H1 (cell line): ENCODE measurements around the gene CADPS. TPM values are rescaled to one million over a fixed set of nuclear protein-coding genes. Genes with fewer than 3 reads are reported as not detected.

Experiments
- CTCF ChIA-PET: fragments of 300-600 bp; sonication (Branson Sonifier 250); formaldehyde crosslinking; loops from one replicate; lab custom pipeline; 2021; ENCODE audit not compliant: partially characterized antibody; lab: Charles Lee
- POLR2A ChIA-PET: fragments of 300-600 bp; sonication (Branson Sonifier 250); formaldehyde crosslinking; loops from one replicate; lab custom pipeline; 2021; ENCODE audit warnings: inconsistent platforms; ENCODE audit not compliant: partially characterized antibody; lab: Charles Lee
- DNase-seq, 2 experiments: peaks; one replicate each; pipeline versions ENCODE4 v3.0.0 to v3.0.0-alpha.2; 2010 to 2022; ENCODE audit warnings: low spot score in 2 of 2, low read depth in 1 of 2, mixed read lengths in 1 of 2
- FAIRE-seq: peaks from 2 replicates; lab custom pipeline; 2011; peaks lifted over from hg19 to GRCh38; lab: Jason Lieb, UNC
- H2AFZ ChIP-seq: 2 replicates; pipeline ENCODE4 v1.8.1; 2012; ENCODE audit warnings: low read length, inconsistent platforms
- H2AK5ac ChIP-seq: 2 replicates; pipeline ENCODE4 v1.6.1; 2013; ENCODE audit warnings: low read depth, low read length
- H2BK120ac ChIP-seq: replicated peaks from 2 replicates; pipeline ENCODE3; 2013; ENCODE audit warnings: low read depth, low read length, inconsistent platforms
- H2BK12ac ChIP-seq: 2 replicates; pipeline ENCODE4 v1.6.1; 2013; ENCODE audit warnings: low read depth, low read length
- H2BK15ac ChIP-seq: 2 replicates; pipeline ENCODE4 v1.6.1; 2013; ENCODE audit warnings: low read length
- H2BK20ac ChIP-seq: 2 replicates; pipeline ENCODE4 v1.6.1; 2013; ENCODE audit warnings: low read length
- H2BK5ac ChIP-seq: 2 replicates; pipeline ENCODE4 v1.6.1; 2013; ENCODE audit warnings: low read depth, low read length
- H3K14ac ChIP-seq: 2 replicates; pipeline ENCODE4 v1.6.1; 2013; ENCODE audit warnings: inconsistent platforms; ENCODE audit not compliant: insufficient read length
- H3K18ac ChIP-seq: 2 replicates; pipeline ENCODE4 v1.6.1; 2013; ENCODE audit warnings: low read length; ENCODE audit errors: extremely low read depth
- H3K23ac ChIP-seq: 2 replicates; pipeline ENCODE4 v1.6.1; 2013; ENCODE audit warnings: inconsistent platforms; ENCODE audit not compliant: insufficient read length
- H3K23me2 ChIP-seq: 2 replicates; pipeline ENCODE4 v1.6.1; 2013; ENCODE audit warnings: low read depth, low read length
- H3K27ac ChIP-seq: 2 replicates; pipeline ENCODE4 v1.6.1; 2011; ENCODE audit warnings: low read depth, low read length, inconsistent platforms
- H3K27me3 ChIP-seq, 4 experiments: replicated peaks in 1 of 4; 1 replicate in 1 of 4; 2 replicates in 3 of 4; pipeline versions ENCODE4 v1.6.1 to v1.8.1; 2011 to 2013; ENCODE audit warnings: low read length in 3 of 4, mild to moderate bottlenecking in 3 of 4, inconsistent platforms in 2 of 4, mixed read lengths in 2 of 4, moderate library complexity in 1 of 4; ENCODE audit not compliant: control insufficient read depth in 3 of 4, insufficient read depth in 3 of 4; ENCODE audit errors: extremely low read depth in 1 of 4
- H3K36me3 ChIP-seq, 4 experiments: 2 replicates each; pipeline versions ENCODE4 v1.6.1 to v1.8.1; 2011 to 2013; ENCODE audit warnings: mild to moderate bottlenecking in 4 of 4, low read length in 3 of 4, moderate library complexity in 2 of 4, control low read depth in 1 of 4, inconsistent platforms in 1 of 4; ENCODE audit not compliant: insufficient read depth in 4 of 4, control insufficient read depth in 2 of 4
- H3K4ac ChIP-seq: replicated peaks from 2 replicates; pipeline ENCODE3; 2013; ENCODE audit warnings: low read length, low read depth, mixed read lengths, inconsistent platforms; ENCODE audit not compliant: insufficient read length
- H3K4me1 ChIP-seq, 4 experiments: replicated peaks in 1 of 4; 1 replicate in 1 of 4; 2 replicates in 3 of 4; pipeline versions ENCODE4 v1.6.1 to v1.8.1; 2011 to 2013; ENCODE audit warnings: low read length in 3 of 4, inconsistent platforms in 2 of 4, mixed read lengths in 1 of 4; ENCODE audit not compliant: insufficient read depth in 4 of 4, control insufficient read depth in 3 of 4
- H3K4me2 ChIP-seq, 2 experiments: 2 replicates each; pipeline versions ENCODE4 v1.6.1 to v1.8.1; 2011 to 2013; ENCODE audit warnings: low read depth in 2 of 2, low read length in 2 of 2, control low read depth in 1 of 2, inconsistent platforms in 1 of 2, mild to moderate bottlenecking in 1 of 2; ENCODE audit not compliant: insufficient read depth in 1 of 2
- H3K4me3 ChIP-seq, 4 experiments: fragments of 200-600, 300-600 bp in 1 of 4; sonication (generic), shearing (Covaris generic), sonication (Bioruptor Twin) in 1 of 4; 2 replicates each; pipeline versions ENCODE4 v1.5.1 to v1.8.1; 2011 to 2016; ENCODE audit warnings: low read length in 4 of 4, low read depth in 3 of 4, control low read depth in 2 of 4, inconsistent platforms in 2 of 4, mild to moderate bottlenecking in 2 of 4, mixed read lengths in 1 of 4, moderate library complexity in 1 of 4; ENCODE audit not compliant: insufficient read depth in 2 of 4; ENCODE audit errors: extremely low read depth in 1 of 4
- H3K56ac ChIP-seq: replicated peaks from 2 replicates; pipeline ENCODE3; 2013; ENCODE audit warnings: low read depth, mild to moderate bottlenecking, mixed read lengths, low read length, inconsistent platforms; ENCODE audit not compliant: insufficient read length
- H3K79me1 ChIP-seq: 2 replicates; pipeline ENCODE4 v1.6.1; 2013; ENCODE audit warnings: low read depth, low read length, control low read depth
- H3K79me2 ChIP-seq, 2 experiments: 2 replicates each; pipeline versions ENCODE4 v1.6.1 to v1.8.1; 2012 to 2013; ENCODE audit warnings: low read length in 2 of 2, mild to moderate bottlenecking in 2 of 2, inconsistent platforms in 1 of 2; ENCODE audit not compliant: insufficient read depth in 2 of 2, control insufficient read depth in 1 of 2
- H3K9ac ChIP-seq, 4 experiments: replicated peaks in 1 of 4; 1 replicate in 1 of 4; 2 replicates in 3 of 4; pipeline versions ENCODE4 v1.6.1 to v1.8.1; 2011 to 2013; ENCODE audit warnings: low read depth in 3 of 4, low read length in 3 of 4, control low read depth in 2 of 4, mild to moderate bottlenecking in 2 of 4, moderate library complexity in 2 of 4, inconsistent platforms in 1 of 4; ENCODE audit errors: extremely low read depth in 1 of 4
- H3K9me3 ChIP-seq, 2 experiments: 2 replicates each; pipeline versions ENCODE4 v1.6.1 to v1.8.1; 2012 to 2013; ENCODE audit warnings: mild to moderate bottlenecking in 2 of 2, moderate library complexity in 2 of 2, control low read depth in 1 of 2, inconsistent platforms in 1 of 2, low read depth in 1 of 2, low read length in 1 of 2, mixed read lengths in 1 of 2; ENCODE audit not compliant: insufficient read depth in 2 of 2
- H4K20me1 ChIP-seq, 2 experiments: replicated peaks in 1 of 2; 2 replicates each; pipeline versions ENCODE3 to v1.8.1; 2011 to 2013; ENCODE audit warnings: inconsistent platforms in 2 of 2, low read length in 2 of 2, mild to moderate bottlenecking in 1 of 2; ENCODE audit not compliant: insufficient read depth in 2 of 2, control insufficient read depth in 1 of 2
- H4K5ac ChIP-seq: 2 replicates; pipeline ENCODE4 v1.6.1; 2013; ENCODE audit warnings: low read length, low read depth, mixed read lengths, inconsistent platforms; ENCODE audit not compliant: insufficient read length
- H4K8ac ChIP-seq: 2 replicates; pipeline ENCODE4 v1.8.0; 2013; ENCODE audit warnings: mild to moderate bottlenecking, moderate library complexity, low read length, inconsistent platforms; ENCODE audit not compliant: insufficient read depth; ENCODE audit errors: extremely low read depth
- H4K91ac ChIP-seq: replicated peaks from 2 replicates; pipeline ENCODE3; 2013; ENCODE audit warnings: low read length, mixed read lengths, inconsistent platforms; ENCODE audit not compliant: insufficient read length
- CHD2 ChIP-seq: IDR thresholded peaks from 2 replicates; pipeline ENCODE4 v1.6.1; 2012; ENCODE audit warnings: low read length, improper control_type of control experiment
- JUND ChIP-seq: IDR thresholded peaks from 2 replicates; pipeline ENCODE4 v1.6.1; 2011; ENCODE audit warnings: mild to moderate bottlenecking, improper control_type of control experiment, low read length
- KDM5A ChIP-seq: fragments of 200-600 bp; IDR thresholded peaks from 2 replicates; pipeline ENCODE4 v1.7.1; 2012; ENCODE audit warnings: mild to moderate bottlenecking, low read length, inconsistent platforms, mixed read lengths
- RFX5 ChIP-seq: IDR thresholded peaks from 2 replicates; pipeline ENCODE4 v1.6.1; 2011; ENCODE audit warnings: low read depth, low read length, improper control_type of control experiment, borderline replicate concordance
- RNF2 ChIP-seq: fragments of 200-900, 300-1000 bp; sonication (generic); IDR thresholded peaks from 2 replicates; pipeline ENCODE4 v1.7.1; 2016; ENCODE audit warnings: borderline replicate concordance, low read depth, mild to moderate bottlenecking, antibody characterized with exemption, low read length; ENCODE audit not compliant: poor library complexity, severe bottlenecking; ENCODE audit errors: missing control alignments
- TCF12 ChIP-seq: IDR thresholded peaks from 2 replicates; pipeline ENCODE4 v1.6.1; 2011; ENCODE audit warnings: low read depth, mild to moderate bottlenecking, low read length
- USF2 ChIP-seq: IDR thresholded peaks from 2 replicates; pipeline ENCODE4 v1.6.1; 2011; ENCODE audit warnings: low read length, improper control_type of control experiment
- WGBS, 2 experiments: shearing (Covaris generic) in 1 of 2; methylation state at CpG; one replicate each; pipeline versions ENCODE4 v1.1.6 to v1.1.7; 2013 to 2015; ENCODE audit warnings: low lambda C conversion rate in 2 of 2, mixed read lengths in 2 of 2, inconsistent platforms in 1 of 2, low coverage in 1 of 2, missing lambda C conversion rate in 1 of 2; ENCODE audit not compliant: insufficient replicate concordance in 2 of 2, insufficient coverage in 1 of 2, insufficient read length in 1 of 2; ENCODE audit errors: extremely low coverage in 1 of 2, missing lambda C conversion rate in 1 of 2; 5-methylcytosine and 5-hydroxymethylcytosine counted together
- polyA plus RNA-seq, 7 experiments: library from polyadenylated mRNA; depleted of rRNA in 3 of 7; stranded (reverse) in 5 of 7; unstranded in 2 of 7; fragments of >200 nt in 5 of 7; fragments of 200-250 nt in 2 of 7; gene quantifications; 1 replicate in 5 of 7; 2 replicates in 1 of 7; 4 replicates in 1 of 7; pipeline versions ENCODE4 v1.2.1 to v1.2.3, GENCODE V29; 2011 to 2013; ENCODE audit warnings: missing spikeins in 2 of 7, mixed read lengths in 2 of 7
- total RNA-seq: library from RNA; stranded (reverse); fragmentation: NEBNext Ultra II Directional; extraction: Animal tissue kit (Norgen Biotek cat#: 25700); gene quantifications from 2 replicates; pipeline ENCODE4 v1.2.1, GENCODE V29; 2021

Gene CADPS
- total and polyA plus RNA-seq, 2 of the 8 experiments (the other 6 are each of a cell fraction or from before 2014, with no cell fraction given): 7.1 to 10.2 TPM

GRCh38 chr3:62727536-62727935, 147.7 kb downstream of the CADPS start:
- Histone ChIP-seq H4K20me1 (peaks cover 0 to 1% of the 10 kb centered on the region in 2 experiments), H3K18ac (no peak overlapping the region), H2BK15ac (no peak overlapping the region), H3K36me3 (no peaks in the 10 kb centered on the region), H3K4me1 (peaks cover 3 to 7% (median 5%) of the 10 kb centered on the region in 4 experiments; a peak in 6 of 7 replicates), H3K4me2 (no peak overlapping the region), H3K27me3 (no peaks in the 10 kb centered on the region), H3K23me2 (no peaks in the 10 kb centered on the region), H3K23ac (no peak overlapping the region), H3K79me1 (no peaks in the 10 kb centered on the region), H2BK120ac (no peak overlapping the region), H3K79me2 (no peaks in the 10 kb centered on the region), H2AFZ (no peak overlapping the region), H3K56ac (no peak overlapping the region), H3K4me3 (no peak overlapping the region), H2BK5ac (no peak overlapping the region), H4K5ac (no peak overlapping the region), H2BK20ac (no peak overlapping the region), H3K9ac (no peak overlapping the region), H2BK12ac (no peak overlapping the region), H3K27ac (no peak overlapping the region), H3K4ac (no peak overlapping the region), H4K8ac (no peak overlapping the region), H3K14ac (no peak overlapping the region), H4K91ac (no peak overlapping the region), H3K9me3 (no peaks in the 10 kb centered on the region), H2AK5ac (no peak overlapping the region)
- no peak for DNase-seq
- CTCF ChIA-PET: interaction anchor here (1.3 to 1.9 kb wide), 5 partner anchors 9 to 61 kb away, joined by 4 to 6 read pairs (median 4); no protein-coding TSS in a partner anchor
- TF ChIP-seq CHD2: no peak
- TF ChIP-seq JUND: no peak
- TF ChIP-seq USF2: no peak
- TF ChIP-seq KDM5A: no peak
- TF ChIP-seq TCF12: no peak
- no peak for TF ChIP-seq RFX5
- TF ChIP-seq RNF2: no peak
- 38% methylated on average over 1 of the region's 1 CpG; no CpG with 5 or more reads in 1 of the 2 experiments for WGBS, 2 experiments
- no peak for FAIRE-seq
- POLR2A ChIA-PET: interaction anchor here (1.1 kb wide), 1 partner anchor 9 kb away, joined by 4 read pairs; no protein-coding TSS in a partner anchor
